Mesendoderm (in vitro differentiated cells): ENCODE results near the gene TNFRSF6B.

Experiments
- DNase-seq: peaks from one replicate; pipeline ENCODE4 v3.0.0; 2013
- H2AK5ac ChIP-seq: 2 replicates; pipeline ENCODE4 v1.6.1; 2013; ENCODE audit warnings: low read length, inconsistent platforms
- H2BK120ac ChIP-seq: 2 replicates; pipeline ENCODE4 v1.6.1; 2013; ENCODE audit warnings: low read depth, mild to moderate bottlenecking, low read length, moderate library complexity, mixed read lengths
- H2BK15ac ChIP-seq: replicated peaks from 2 replicates; pipeline ENCODE4 v1.6.1; 2013; ENCODE audit warnings: low read depth, mild to moderate bottlenecking, moderate library complexity
- H2BK5ac ChIP-seq: 2 replicates; pipeline ENCODE4 v1.6.1; 2013; ENCODE audit warnings: low read length, inconsistent platforms
- H3K18ac ChIP-seq: 2 replicates; pipeline ENCODE4 v1.6.1; 2013; ENCODE audit warnings: mild to moderate bottlenecking, low read length, mixed read lengths
- H3K23ac ChIP-seq: one replicate; pipeline ENCODE4 v1.6.1; 2013; ENCODE audit warnings: low read length
- H3K27ac ChIP-seq: 2 replicates; pipeline ENCODE4 v1.5.1; 2013; ENCODE audit warnings: low read depth, mild to moderate bottlenecking, inconsistent platforms, low read length, moderate library complexity
- H3K27me3 ChIP-seq: 2 replicates; pipeline ENCODE4 v1.6.1; 2013; ENCODE audit warnings: low read length, control low read depth, mild to moderate bottlenecking, inconsistent platforms; ENCODE audit not compliant: insufficient read depth, poor library complexity
- H3K36me3 ChIP-seq: 2 replicates; pipeline ENCODE4 v1.6.1; 2013; ENCODE audit warnings: low read length, inconsistent platforms; ENCODE audit not compliant: control insufficient read depth, insufficient read depth
- H3K4ac ChIP-seq: one replicate; pipeline ENCODE4 v1.6.1; 2013; ENCODE audit warnings: low read depth, mild to moderate bottlenecking, low read length, moderate library complexity
- H3K4me1 ChIP-seq: 2 replicates; pipeline ENCODE4 v1.6.1; 2013; ENCODE audit warnings: low read depth, low read length, inconsistent platforms; ENCODE audit not compliant: control insufficient read depth
- H3K4me2 ChIP-seq: 2 replicates; pipeline ENCODE4 v1.6.1; 2013; ENCODE audit warnings: low read length
- H3K4me3 ChIP-seq: 2 replicates; pipeline ENCODE4 v1.5.1; 2013; ENCODE audit warnings: mild to moderate bottlenecking, low read length
- H3K56ac ChIP-seq: one replicate; pipeline ENCODE4 v1.6.1; 2013; ENCODE audit warnings: low read length
- H3K79me1 ChIP-seq: 2 replicates; pipeline ENCODE4 v1.6.1; 2013; ENCODE audit warnings: low read length, inconsistent platforms
- H3K79me2 ChIP-seq: 2 replicates; pipeline ENCODE4 v1.6.1; 2013; ENCODE audit warnings: mild to moderate bottlenecking, low read length; ENCODE audit not compliant: control insufficient read depth, insufficient read depth
- H3K9ac ChIP-seq: 2 replicates; pipeline ENCODE4 v1.6.1; 2013; ENCODE audit warnings: low read length, inconsistent platforms
- H4K5ac ChIP-seq: one replicate; pipeline ENCODE4 v1.6.1; 2013; ENCODE audit warnings: low read length
- H4K8ac ChIP-seq: one replicate; pipeline ENCODE4 v1.6.1; 2013; ENCODE audit warnings: low read depth, mild to moderate bottlenecking, control low read depth, low read length, moderate library complexity
- WGBS: extraction: QIAGEN DNeasy Blood & Tissue Kit; methylation state at CpG from one replicate; pipeline ENCODE4 v1.1.7; 2013; ENCODE audit warnings: low lambda C conversion rate, missing lambda C conversion rate; ENCODE audit not compliant: insufficient coverage; ENCODE audit errors: extremely low coverage; 5-methylcytosine and 5-hydroxymethylcytosine counted together

The TNFRSF6B gene

DNA sequence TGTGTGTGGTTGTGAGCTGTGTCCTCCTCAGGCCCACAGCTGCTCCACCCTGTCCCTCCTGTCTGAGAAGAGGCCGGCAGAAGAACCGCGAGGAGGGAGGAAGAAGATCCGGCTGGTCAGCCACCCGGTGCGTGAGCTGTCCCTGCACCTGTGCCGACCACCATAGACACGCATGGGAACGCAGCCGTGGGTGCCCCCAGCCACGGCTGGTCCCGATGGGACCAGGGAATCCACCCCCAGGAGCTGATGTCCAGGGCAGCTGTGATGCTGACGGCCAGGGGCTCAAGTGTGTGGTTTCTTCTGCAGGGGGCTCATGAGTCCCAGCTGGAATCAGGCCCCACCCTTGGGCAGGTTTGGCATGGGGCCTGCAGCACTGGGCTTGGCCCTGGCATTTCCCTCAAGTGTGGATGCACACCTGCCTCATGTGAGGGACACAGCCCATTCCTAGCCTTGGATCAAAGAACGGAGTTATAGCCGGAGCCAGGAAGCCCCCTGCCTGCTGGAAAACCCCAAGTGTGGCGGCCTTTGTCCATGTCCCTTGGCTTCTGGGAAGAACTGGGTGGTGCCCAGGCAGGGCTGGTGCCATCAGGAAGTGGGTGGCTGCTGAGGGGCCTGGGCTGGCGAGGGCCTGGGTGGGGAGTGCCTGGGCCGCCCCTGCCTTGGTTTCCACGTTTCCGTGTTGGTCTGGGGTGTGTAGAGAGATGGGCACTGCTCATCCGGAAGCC, 4.6 kb upstream of the TNFRSF6B start:
- no peak overlapping the region for H3K18ac ChIP-seq
- no peak overlapping the region for H3K56ac ChIP-seq
- H3K27me3 ChIP-seq, result no peaks in the 10 kb centered on the region
- H3K4me1 ChIP-seq, result no peaks in the 10 kb centered on the region
- no peaks in the 10 kb centered on the region for H3K79me1 ChIP-seq
- no peaks in the 10 kb centered on the region for H3K36me3 ChIP-seq
- no peak overlapping the region for H2BK15ac ChIP-seq
- no peak overlapping the region for H3K27ac ChIP-seq
- H3K4me2 ChIP-seq, result no peak overlapping the region
- H4K5ac ChIP-seq, result no peak overlapping the region
- no CpG with 5 or more reads among the region's 21 CpGs for WGBS
- H2BK120ac ChIP-seq, result no peak overlapping the region
- no peak overlapping the region for H3K4me3 ChIP-seq
- H3K79me2 ChIP-seq, result no peaks in the 10 kb centered on the region
- no peak for DNase-seq
- no peak overlapping the region for H3K4ac ChIP-seq
- H4K8ac ChIP-seq, result no peak overlapping the region
- H2BK5ac ChIP-seq, result no peak overlapping the region
- H3K23ac ChIP-seq, result no peak overlapping the region
- no peak overlapping the region for H2AK5ac ChIP-seq
- H3K9ac ChIP-seq, result no peak overlapping the region

DNA sequence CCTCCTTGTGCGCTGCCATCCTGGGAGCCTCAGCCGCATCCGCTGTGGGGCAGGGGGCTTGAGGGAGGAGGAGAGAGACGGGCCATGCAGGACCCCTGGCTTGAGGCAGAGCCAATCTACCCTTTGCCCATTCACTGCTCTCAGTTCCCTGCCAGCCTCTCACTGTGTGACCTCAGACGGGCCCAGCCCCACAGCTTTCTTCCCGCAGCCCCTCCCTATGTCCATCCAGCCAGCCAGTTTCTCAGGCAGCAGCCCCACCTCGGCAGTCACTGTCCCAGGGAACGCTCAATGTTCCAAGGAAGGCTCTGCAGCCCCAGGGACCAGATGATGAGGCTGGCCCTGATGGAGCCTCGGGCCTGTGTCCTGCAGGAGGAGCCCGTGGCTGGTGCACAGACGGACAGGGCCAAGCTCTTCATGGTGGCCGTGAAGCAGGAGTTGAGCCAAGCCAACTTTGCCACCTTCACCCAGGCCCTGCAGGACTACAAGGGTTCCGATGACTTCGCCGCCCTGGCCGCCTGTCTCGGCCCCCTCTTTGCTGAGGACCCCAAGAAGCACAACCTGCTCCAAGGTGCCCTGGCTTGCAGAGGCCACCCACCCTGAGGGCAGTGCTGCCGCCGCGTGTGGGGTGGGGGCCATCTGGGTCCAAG, 3.9 kb upstream of the TNFRSF6B start:
- Histone ChIP-seq H3K23ac (no peak overlapping the region), H3K4me1 (no peaks in the 10 kb centered on the region), H4K8ac (no peak overlapping the region), H3K4me3 (no peak overlapping the region), H3K27ac (no peak overlapping the region), H3K56ac (no peak overlapping the region), H3K27me3 (no peaks in the 10 kb centered on the region), H2BK120ac (no peak overlapping the region), H3K18ac (no peak overlapping the region), H3K36me3 (no peaks in the 10 kb centered on the region), H3K4ac (no peak overlapping the region), H2BK5ac (no peak overlapping the region), H3K4me2 (no peak overlapping the region), H3K79me2 (no peaks in the 10 kb centered on the region), H2BK15ac (no peak overlapping the region), H4K5ac (no peak overlapping the region), H3K9ac (no peak overlapping the region), H3K79me1 (no peaks in the 10 kb centered on the region), H2AK5ac (no peak overlapping the region)
- no CpG with 5 or more reads among the region's 20 CpGs for WGBS
- DNase-seq, result no peak

GRCh38 chr20:63693083-63693732, 3.2 kb upstream of the TNFRSF6B start:
- DNase-seq, result no peak
- no peaks in the 10 kb centered on the region for H3K27me3 ChIP-seq
- no peak overlapping the region for H3K9ac ChIP-seq
- H3K36me3 ChIP-seq, result no peaks in the 10 kb centered on the region
- H4K5ac ChIP-seq, result no peak overlapping the region
- H3K4me1 ChIP-seq, result no peaks in the 10 kb centered on the region
- H3K79me2 ChIP-seq, result no peaks in the 10 kb centered on the region
- H3K4me3 ChIP-seq, result no peak overlapping the region
- H3K23ac ChIP-seq, result no peak overlapping the region
- no CpG with 5 or more reads among the region's 10 CpGs for WGBS
- no peak overlapping the region for H2AK5ac ChIP-seq
- H3K4me2 ChIP-seq, result no peak overlapping the region
- no peaks in the 10 kb centered on the region for H3K79me1 ChIP-seq
- no peak overlapping the region for H4K8ac ChIP-seq
- no peak overlapping the region for H3K18ac ChIP-seq
- no peak overlapping the region for H3K27ac ChIP-seq
- H2BK5ac ChIP-seq, result no peak overlapping the region
- H3K4ac ChIP-seq, result no peak overlapping the region
- H2BK120ac ChIP-seq, result no peak overlapping the region
- no peak overlapping the region for H3K56ac ChIP-seq
- no peak overlapping the region for H2BK15ac ChIP-seq

GRCh38 chr20:63693733-63694583, 2.5 kb upstream of the TNFRSF6B start:
- no peak overlapping the region for H3K18ac ChIP-seq
- no peak overlapping the region for H3K56ac ChIP-seq
- no peaks in the 10 kb centered on the region for H3K27me3 ChIP-seq
- H2BK5ac ChIP-seq, result no peak overlapping the region
- H4K5ac ChIP-seq, result no peak overlapping the region
- no peak overlapping the region for H3K4ac ChIP-seq
- WGBS, result no CpG with 5 or more reads among the region's 21 CpGs
- no peak overlapping the region for H3K4me2 ChIP-seq
- H3K27ac ChIP-seq, result no peak overlapping the region
- H3K79me1 ChIP-seq, result no peaks in the 10 kb centered on the region
- H2AK5ac ChIP-seq, result no peak overlapping the region
- H3K79me2 ChIP-seq, result no peaks in the 10 kb centered on the region
- H3K4me3 ChIP-seq, result no peak overlapping the region
- H2BK120ac ChIP-seq, result no peak overlapping the region
- no peak overlapping the region for H3K9ac ChIP-seq
- H3K23ac ChIP-seq, result no peak overlapping the region
- no peaks in the 10 kb centered on the region for H3K36me3 ChIP-seq
- no peak overlapping the region for H2BK15ac ChIP-seq
- DNase-seq, result no peak
- no peak overlapping the region for H4K8ac ChIP-seq
- no peaks in the 10 kb centered on the region for H3K4me1 ChIP-seq

- DNase-seq, result no peak
- Histone ChIP-seq H4K8ac (no peak overlapping the region), H2AK5ac (no peak overlapping the region), H3K79me1 (no peaks in the 10 kb centered on the region), H2BK15ac (no peak overlapping the region), H3K56ac (no peak overlapping the region), H3K79me2 (no peaks in the 10 kb centered on the region), H3K23ac (no peak overlapping the region), H2BK5ac (no peak overlapping the region), H3K4me2 (no peak overlapping the region), H3K4ac (no peak overlapping the region), H2BK120ac (no peak overlapping the region), H3K4me1 (no peaks in the 10 kb centered on the region), H3K9ac (no peak overlapping the region), H3K36me3 (no peaks in the 10 kb centered on the region), H3K27ac (no peak overlapping the region), H3K4me3 (no peak overlapping the region), H3K27me3 (no peaks in the 10 kb centered on the region), H4K5ac (no peak overlapping the region), H3K18ac (no peak overlapping the region)
- no CpG with 5 or more reads among the region's 37 CpGs for WGBS
These were observed 1.6 kb upstream of the TNFRSF6B start for GRCh38 chr20:63694584-63695423.
